AG04450 (cell line): Measurements from ENCODE around the gene GEMIN7. TPM values are rescaled to one million over a fixed set of nuclear protein-coding genes. Genes with fewer than 3 reads are reported as not detected.
A peak's percentile ranks its signal among the peaks of the same experiment; 100 is the strongest.

Experiments
- CTCF ChIA-PET: fragments of 300-600, 350-600 bp; formaldehyde crosslinking; extraction: SDS; loops from one replicate; lab custom pipeline; 2022; ENCODE audit warnings: antibody characterized with exemption, inconsistent platforms; lab: Charles Lee
- POLR2A ChIA-PET: fragments of 350-600 bp; formaldehyde crosslinking; extraction: SDS; loops from one replicate; lab custom pipeline; 2021; ENCODE audit warnings: antibody characterized with exemption, inconsistent platforms; lab: Yijun Ruan, JAX
- DNase-seq: peaks from one replicate; pipeline ENCODE4 v3.0.0-alpha.2; 2011; ENCODE audit warnings: low read depth, low spot score
- H3K27ac ChIP-seq: one replicate; pipeline ENCODE4 v1.5.1; 2012; ENCODE audit warnings: low read depth, low read length, control low read depth
- H3K27me3 ChIP-seq: one replicate; pipeline ENCODE4 v1.6.0; 2012; ENCODE audit warnings: low read length; ENCODE audit not compliant: control insufficient read depth, insufficient read depth
- H3K4me3 ChIP-seq: 2 replicates; pipeline ENCODE4 v1.5.1; 2011; ENCODE audit warnings: mild to moderate bottlenecking, low read depth, low read length, control low read depth
- H3K9me3 ChIP-seq: 2 replicates; pipeline ENCODE4 v1.5.1; 2012; ENCODE audit warnings: low read length; ENCODE audit not compliant: control insufficient read depth, insufficient read depth
- polyA plus RNA-seq: library from polyadenylated mRNA; depleted of rRNA; stranded (reverse); fragments of >200 nt; gene quantifications from 2 replicates; pipeline ENCODE4 v1.2.3, GENCODE V29; 2011
- TF ChIP-seq, protein P1 (sequence below): IDR thresholded peaks from 2 replicates; pipeline ENCODE4 v1.5.1; 2011; ENCODE audit warnings: low read depth, low read length, control low read depth, inconsistent platforms

GEMIN7 gene
- polyA plus RNA-seq, 1 experiment = 20.6 TPM

DNA sequence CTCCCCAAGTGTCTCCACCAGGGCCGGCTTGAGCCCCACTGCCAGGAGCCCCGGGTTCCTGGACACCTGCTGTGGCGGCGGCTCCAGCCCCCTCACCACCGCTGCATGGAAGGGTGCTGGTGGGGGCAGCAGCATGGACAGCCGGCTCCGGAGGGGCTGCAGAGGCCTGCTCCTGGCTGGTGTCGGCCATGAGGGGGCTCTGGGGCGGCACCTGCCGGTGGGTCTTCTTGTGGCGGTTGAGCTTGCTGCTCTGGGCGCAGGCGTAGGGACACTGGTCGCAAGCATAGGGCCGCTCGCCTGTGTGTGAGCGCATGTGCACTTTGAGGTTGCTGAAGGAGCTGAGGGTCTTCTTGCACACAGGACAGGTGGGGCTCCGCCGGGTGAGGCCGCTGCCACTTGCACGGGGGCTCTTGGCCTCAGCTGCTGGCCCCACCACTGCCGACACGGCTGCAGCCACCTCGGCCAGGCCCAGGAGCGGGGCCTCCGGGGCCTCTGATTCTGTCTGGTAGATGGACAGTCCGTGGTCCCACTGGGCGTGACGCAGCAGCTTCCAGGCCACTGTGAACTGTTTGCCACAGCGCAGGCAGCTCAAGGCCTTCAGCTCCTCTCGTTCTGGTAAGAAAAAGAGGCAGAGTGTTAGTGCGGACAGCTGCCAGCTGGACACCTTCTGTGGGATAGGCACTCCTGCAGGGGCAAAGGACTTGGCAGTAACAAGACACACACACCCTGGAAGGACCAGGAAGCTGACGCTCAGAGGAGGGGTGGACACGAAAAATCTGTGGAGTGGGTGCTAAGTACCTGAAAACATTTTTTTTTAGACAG is 6.9 kb upstream of the GEMIN7 start:
- no peaks in the 10 kb centered on the region for H3K9me3 ChIP-seq
- no peak overlapping the region for H3K27ac ChIP-seq
- no peaks in the 10 kb centered on the region for H3K27me3 ChIP-seq
- ChIA-PET CTCF (no interaction called here), POLR2A (interaction anchor here (0.8 to 1.5 kb wide), 2 partner anchors 33 to 106 kb away, joined by 3 to 5 read pairs; partner anchors contain the start of genes BLOC1S3, CLASRP and TRAPPC6A)
- no peak for DNase-seq
- no peak overlapping the region for H3K4me3 ChIP-seq
- TF ChIP-seq, protein P1, sequence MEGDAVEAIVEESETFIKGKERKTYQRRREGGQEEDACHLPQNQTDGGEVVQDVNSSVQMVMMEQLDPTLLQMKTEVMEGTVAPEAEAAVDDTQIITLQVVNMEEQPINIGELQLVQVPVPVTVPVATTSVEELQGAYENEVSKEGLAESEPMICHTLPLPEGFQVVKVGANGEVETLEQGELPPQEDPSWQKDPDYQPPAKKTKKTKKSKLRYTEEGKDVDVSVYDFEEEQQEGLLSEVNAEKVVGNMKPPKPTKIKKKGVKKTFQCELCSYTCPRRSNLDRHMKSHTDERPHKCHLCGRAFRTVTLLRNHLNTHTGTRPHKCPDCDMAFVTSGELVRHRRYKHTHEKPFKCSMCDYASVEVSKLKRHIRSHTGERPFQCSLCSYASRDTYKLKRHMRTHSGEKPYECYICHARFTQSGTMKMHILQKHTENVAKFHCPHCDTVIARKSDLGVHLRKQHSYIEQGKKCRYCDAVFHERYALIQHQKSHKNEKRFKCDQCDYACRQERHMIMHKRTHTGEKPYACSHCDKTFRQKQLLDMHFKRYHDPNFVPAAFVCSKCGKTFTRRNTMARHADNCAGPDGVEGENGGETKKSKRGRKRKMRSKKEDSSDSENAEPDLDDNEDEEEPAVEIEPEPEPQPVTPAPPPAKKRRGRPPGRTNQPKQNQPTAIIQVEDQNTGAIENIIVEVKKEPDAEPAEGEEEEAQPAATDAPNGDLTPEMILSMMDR = no peak

DNA sequence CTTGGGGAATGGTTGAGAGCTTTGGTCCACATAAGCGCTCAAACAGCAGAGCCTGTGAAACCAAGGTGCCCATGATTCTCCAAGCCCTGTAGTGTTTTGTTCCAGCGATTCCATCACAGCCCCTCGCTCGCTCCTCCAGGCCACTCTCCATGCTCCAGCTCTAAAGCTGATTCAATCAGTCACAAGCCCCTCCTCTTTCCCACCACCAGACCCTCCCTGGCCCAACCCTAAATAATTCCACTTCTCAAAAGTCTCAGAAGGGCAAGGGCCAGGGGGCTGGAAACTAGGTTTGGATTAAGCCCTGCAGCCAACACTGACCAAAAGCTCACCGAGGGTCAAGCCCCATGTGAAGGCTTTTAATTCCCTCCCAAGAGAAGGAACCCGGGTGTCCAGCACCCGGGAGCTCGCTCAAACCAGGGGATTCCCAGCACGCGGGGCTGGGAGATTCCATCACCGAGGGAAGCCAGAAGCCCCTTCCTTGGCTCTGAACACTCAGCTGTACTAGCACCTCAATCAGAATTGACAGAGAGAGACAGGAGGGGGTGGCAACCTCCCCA is 4.2 kb upstream of the GEMIN7 start:
- no peak for DNase-seq
- POLR2A ChIA-PET = no interaction called here
- CTCF ChIA-PET = interaction anchor here (1.1 kb wide), 1 partner anchor 15 kb away, joined by 3 read pairs; no protein-coding TSS in a partner anchor

DNA sequence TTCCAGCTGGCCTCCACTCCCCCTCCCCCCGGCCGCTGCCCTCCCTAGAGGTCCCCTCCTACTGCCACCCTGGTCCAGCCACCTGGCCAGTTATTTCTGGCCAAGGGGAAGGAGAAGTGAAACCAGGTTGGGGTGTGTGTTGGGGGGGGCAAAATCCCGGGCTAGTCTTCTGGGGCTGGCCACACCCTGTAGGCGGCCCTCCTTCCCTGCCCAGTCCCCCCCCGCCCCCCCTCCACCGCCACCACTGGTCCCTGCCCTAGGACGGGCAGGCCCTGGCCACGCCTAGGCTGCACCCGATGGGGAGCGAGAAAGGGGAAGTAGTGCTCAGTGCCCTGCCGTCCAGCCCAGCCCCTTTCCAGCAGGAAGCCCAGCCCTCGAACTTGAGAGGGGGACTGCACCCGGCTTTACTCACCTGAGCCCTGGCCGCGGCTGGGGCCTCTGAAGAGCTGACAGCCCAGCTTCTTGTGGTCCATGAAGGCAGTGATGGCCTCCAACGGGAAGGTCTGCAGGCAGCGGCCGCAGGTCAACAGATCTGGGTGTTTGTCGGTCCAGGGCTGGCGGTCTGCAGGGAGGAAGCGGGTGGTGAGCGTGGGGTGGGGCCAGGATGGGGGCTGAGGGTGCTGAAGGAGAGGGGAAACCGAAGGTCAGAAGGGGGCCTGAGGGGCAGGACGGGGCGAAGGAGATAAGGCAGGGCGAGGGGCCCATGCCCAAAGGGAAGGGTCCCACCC is 3.6 kb upstream of the GEMIN7 start:
- no peaks in the 10 kb centered on the region for H3K27me3 ChIP-seq
- POLR2A ChIA-PET = no interaction called here
- peak overlapping the region; percentile 48 for H3K4me3 ChIP-seq

More for the DNA sequence above, 4.2 kb upstream of the GEMIN7 start:
- TF ChIP-seq, protein P1 = no peak
- H3K27ac ChIP-seq = no peak overlapping the region
- no peak overlapping the region for H3K4me3 ChIP-seq
- H3K9me3 ChIP-seq = no peaks in the 10 kb centered on the region
- H3K27me3 ChIP-seq = no peaks in the 10 kb centered on the region

DNA sequence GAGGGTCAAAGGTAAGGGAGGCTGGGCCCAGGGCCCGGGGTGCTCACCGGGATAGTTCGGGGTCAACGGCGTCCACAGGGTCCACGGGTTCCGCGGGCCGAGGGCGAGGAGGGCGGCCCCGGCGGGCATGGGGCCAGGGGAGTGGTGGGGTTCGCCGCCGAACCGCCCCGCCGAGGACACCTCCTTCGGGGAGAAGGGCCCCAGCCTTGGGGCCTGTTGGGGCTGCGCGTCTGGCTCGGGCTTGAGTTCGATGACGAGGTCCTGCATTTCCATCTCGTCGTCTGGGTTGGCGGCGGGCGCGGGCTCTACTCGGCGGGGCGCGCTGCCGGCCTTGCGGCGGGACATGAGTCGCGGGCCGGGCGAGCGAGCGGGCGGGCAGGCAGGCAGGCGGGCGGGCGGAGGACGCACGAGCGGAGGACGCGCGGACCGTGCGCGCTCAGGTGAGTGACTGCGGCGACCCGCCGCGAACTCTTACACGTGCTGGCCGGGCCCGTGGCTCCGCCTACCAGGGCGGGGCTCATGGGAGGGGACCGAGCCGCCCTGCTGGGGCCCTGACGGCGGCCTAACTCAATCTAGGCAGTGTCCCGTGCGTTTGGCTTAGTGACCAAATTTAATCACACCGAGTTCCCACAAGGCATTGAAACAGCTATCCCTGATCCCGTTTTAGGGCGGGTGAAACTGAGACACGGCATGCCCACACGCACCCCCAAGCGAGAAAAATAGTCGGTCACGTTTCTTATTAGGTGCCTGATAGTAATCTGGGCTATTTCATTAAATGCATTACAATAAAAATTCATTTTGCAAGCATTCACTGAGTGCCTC is 2.8 kb upstream of the GEMIN7 start, which contains the start of gene ZNF296:
Gene ZNF296, minus strand, starts transcription at position 450 of the 822 bp plus-strand sequence. Its CDS starts 105 bp downstream, at position 345.
- TF ChIP-seq, protein P1 = no peak
- POLR2A ChIA-PET = interaction anchor here (0.6 kb wide), 1 partner anchor 299 kb away, joined by 6 read pairs; no protein-coding TSS in a partner anchor
- H3K4me3 ChIP-seq = peak within 1 kb of the TSS; percentile 48

More for the DNA sequence above, 3.6 kb upstream of the GEMIN7 start:
- no peak for DNase-seq
- no peak overlapping the region for H3K27ac ChIP-seq
- no peaks in the 10 kb centered on the region for H3K9me3 ChIP-seq
- TF ChIP-seq, protein P1 = no peak
- CTCF ChIA-PET = interaction anchor here (1.1 kb wide), 1 partner anchor 16 kb away, joined by 3 read pairs; no protein-coding TSS in a partner anchor

More for the DNA sequence above, 2.8 kb upstream of the GEMIN7 start, which contains the start of gene ZNF296:
- CTCF ChIA-PET = interaction anchor here (1.3 kb wide), 1 partner anchor 16 kb away, joined by 5 read pairs; no protein-coding TSS in a partner anchor
- H3K27me3 ChIP-seq = no peaks in the 10 kb centered on the region
- no peak for DNase-seq
- H3K27ac ChIP-seq = no peak within 1 kb of the TSS
- H3K9me3 ChIP-seq = no peaks in the 10 kb centered on the region
